ENCODE results near the gene MUS81. TPM values are rescaled to one million over a fixed set of nuclear protein-coding genes. Genes with fewer than 3 reads are reported as not detected.

Gene MUS81
- total and polyA plus RNA-seq, 2 of the 13 experiments (the other 11 are each of a cell fraction or from before 2014, with no cell fraction given), result 25.6 to 30.2 TPM

DNA sequence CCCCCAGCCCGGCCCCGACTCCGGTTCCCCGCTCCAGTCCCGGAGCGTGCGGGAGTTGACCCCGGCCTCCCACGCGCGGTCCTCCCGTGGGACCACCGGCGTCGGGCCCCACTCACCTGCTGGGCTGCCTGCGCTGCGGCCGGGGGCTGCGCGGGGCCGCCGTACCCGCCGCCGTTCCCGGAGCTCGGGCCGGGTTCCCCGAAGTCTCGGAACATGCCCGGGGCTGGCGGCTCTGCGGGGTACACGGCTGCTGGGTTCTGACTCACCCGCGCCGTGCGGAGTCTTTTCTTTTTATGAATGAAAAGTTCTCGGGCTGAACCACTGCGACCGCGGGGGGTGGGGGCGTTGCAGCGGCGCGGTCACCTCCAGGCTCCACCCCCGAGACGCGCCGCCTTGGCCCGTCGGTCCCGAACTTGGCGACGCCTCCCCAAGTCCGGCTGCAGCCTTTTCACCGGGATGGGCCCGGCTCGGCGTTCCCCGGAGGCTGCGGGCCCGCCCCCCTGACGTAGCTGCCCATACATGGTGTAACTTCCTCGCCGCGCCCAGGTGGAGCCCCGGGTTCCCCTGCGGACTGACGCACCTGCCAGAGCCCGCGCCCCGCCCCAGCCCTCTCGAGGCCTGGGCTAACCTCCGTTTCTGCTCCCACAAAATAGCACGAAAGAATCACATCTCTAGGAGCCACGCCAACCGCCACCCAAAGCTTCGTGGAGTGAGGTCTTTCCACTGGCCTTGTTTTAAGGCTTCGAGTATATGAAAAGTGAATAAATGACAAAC lies 40.1 kb downstream of the MUS81 start, which contains the start of gene FOSL1 (continued):
- peak; percentile 48; the same call in 1 of the 2 replicates for TF ChIP-seq ZBED4 (CRISPR knock-in tag; IDR thresholded peaks at IDR 0.05; ENCODE audit: borderline replicate concordance)
- no peak for TF ChIP-seq LCORL (IDR thresholded peaks at IDR 0.05)
- TF ChIP-seq LCORL (CRISPR knock-in tag; IDR thresholded peaks at IDR 0.05), result no peak
- TF ChIP-seq ZNF274 (CRISPR knock-in tag; IDR thresholded peaks at IDR 0.05), result no peak
- no peak for TF ChIP-seq ZNF333 (CRISPR knock-in tag; IDR thresholded peaks at IDR 0.05; ENCODE audit: borderline replicate concordance)
- TF ChIP-seq, protein P1, sequence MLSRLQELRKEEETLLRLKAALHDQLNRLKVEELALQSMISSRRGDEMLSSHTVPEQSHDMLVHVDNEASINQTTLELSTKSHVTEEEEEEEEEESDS (CRISPR knock-in tag; IDR thresholded peaks at IDR 0.05; ENCODE audit: borderline replicate concordance), result no peak
- TF ChIP-seq E2F1 (CRISPR knock-in tag; IDR thresholded peaks at IDR 0.05), result no peak
- TF ChIP-seq, protein P2, sequence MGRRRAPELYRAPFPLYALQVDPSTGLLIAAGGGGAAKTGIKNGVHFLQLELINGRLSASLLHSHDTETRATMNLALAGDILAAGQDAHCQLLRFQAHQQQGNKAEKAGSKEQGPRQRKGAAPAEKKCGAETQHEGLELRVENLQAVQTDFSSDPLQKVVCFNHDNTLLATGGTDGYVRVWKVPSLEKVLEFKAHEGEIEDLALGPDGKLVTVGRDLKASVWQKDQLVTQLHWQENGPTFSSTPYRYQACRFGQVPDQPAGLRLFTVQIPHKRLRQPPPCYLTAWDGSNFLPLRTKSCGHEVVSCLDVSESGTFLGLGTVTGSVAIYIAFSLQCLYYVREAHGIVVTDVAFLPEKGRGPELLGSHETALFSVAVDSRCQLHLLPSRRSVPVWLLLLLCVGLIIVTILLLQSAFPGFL (CRISPR knock-in tag; IDR thresholded peaks at IDR 0.05), result no peak
- TF ChIP-seq NR2F6 (IDR thresholded peaks at IDR 0.05), result no peak
- peak; percentile 36; the same call in 1 of the 2 replicates for TF ChIP-seq NR2F6 (CRISPR knock-in tag; IDR thresholded peaks at IDR 0.05)
- no peak for TF ChIP-seq GABPA (IDR thresholded peaks at IDR 0.05; ENCODE audit: low read depth, low read length)
- TF ChIP-seq GABPA (CRISPR knock-in tag; IDR thresholded peaks at IDR 0.05; ENCODE audit: low read depth), result peak; percentile 40; the same call in 1 of the 2 replicates
- no peak for TF ChIP-seq ETV6 (CRISPR knock-in tag; conservative IDR thresholded peaks at IDR 0.05)
- no peak for TF ChIP-seq GPN1 (CRISPR knock-in tag; IDR thresholded peaks at IDR 0.05; ENCODE audit: borderline replicate concordance)
- no peak for TF ChIP-seq ZNF354B (CRISPR knock-in tag; IDR thresholded peaks at IDR 0.05)
- TF ChIP-seq, protein P3, sequence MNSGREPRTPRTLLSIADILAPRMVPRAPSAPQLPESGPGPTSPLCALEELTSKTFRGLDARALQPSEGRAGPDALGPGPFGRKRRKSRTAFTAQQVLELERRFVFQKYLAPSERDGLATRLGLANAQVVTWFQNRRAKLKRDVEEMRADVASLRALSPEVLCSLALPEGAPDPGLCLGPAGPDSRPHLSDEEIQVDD (CRISPR knock-in tag; IDR thresholded peaks at IDR 0.05; ENCODE audit: borderline replicate concordance), result no peak
- TF ChIP-seq STAG1 (CRISPR knock-in tag; IDR thresholded peaks at IDR 0.05), result 0 out of 2 replicates have a peak, but pooled peaks have one; percentile 7
- TF ChIP-seq CHCHD3 (CRISPR knock-in tag; IDR thresholded peaks at IDR 0.05), result no peak
- 0 out of 2 replicates have a peak, but pooled peaks have one; percentile 20 for TF ChIP-seq ZNF160 (CRISPR knock-in tag; IDR thresholded peaks at IDR 0.05)
- TF ChIP-seq KDM6A (CRISPR knock-in tag; IDR thresholded peaks at IDR 0.05; ENCODE audit: low read depth), result no peak
- no peak for TF ChIP-seq SCMH1 (CRISPR knock-in tag; IDR thresholded peaks at IDR 0.05; ENCODE audit: borderline replicate concordance)
- TF ChIP-seq ZNF260 (CRISPR knock-in tag; IDR thresholded peaks at IDR 0.05; ENCODE audit: borderline replicate concordance, low read depth), result no peak
- TF ChIP-seq DR1 (CRISPR knock-in tag; IDR thresholded peaks at IDR 0.05), result no peak
- TF ChIP-seq ATF1 (CRISPR knock-in tag; IDR thresholded peaks at IDR 0.05), result peak; percentile 73
- peak; percentile 23; the same call in 1 of the 2 replicates for TF ChIP-seq FOXK2 (IDR thresholded peaks at IDR 0.05)
- no peak for TF ChIP-seq RARG (CRISPR knock-in tag; IDR thresholded peaks at IDR 0.05; ENCODE audit: low read depth)

Measured in HepG2 (cell line).